ENCODE data around the gene DYRK3. TPM values are rescaled to one million over a fixed set of nuclear protein-coding genes. Genes with fewer than 3 reads are reported as not detected.
A peak's percentile ranks its signal among the peaks of the same experiment; 100 is the strongest.
"Not testable (repeated sequence)": the region's sequence is repeated elsewhere in the genome, so short reads cannot be mapped to it uniquely, and the experiment has no call there.

DYRK3 gene
- total RNA-seq, 1 donor from 2014 or later = 21.9 TPM

- peak; percentile 100 for ATAC-seq
- intact Hi-C loops (cut with DNase I) = loop anchor here (5.0 kb wide), 1 partner anchor 300 kb away; no protein-coding TSS in a partner anchor
- peak; percentile 97 for DNase-seq (ENCODE audit: missing footprints)
These were observed 23.0 kb upstream of the DYRK3 start, which contains the start of gene EIF2D for GRCh38 chr1:206612129-206612876. TSS of gene EIF2D (minus strand) at chr1:206612465. CDS start at chr1:206612342, 123 bp downstream.

- intact Hi-C loops (cut with DNase I); DNase-seq (ENCODE audit: missing footprints): not testable (repeated sequence)
These were observed 8.9 kb upstream of the DYRK3 start for GRCh38 chr1:206626396-206626795.

DNA sequence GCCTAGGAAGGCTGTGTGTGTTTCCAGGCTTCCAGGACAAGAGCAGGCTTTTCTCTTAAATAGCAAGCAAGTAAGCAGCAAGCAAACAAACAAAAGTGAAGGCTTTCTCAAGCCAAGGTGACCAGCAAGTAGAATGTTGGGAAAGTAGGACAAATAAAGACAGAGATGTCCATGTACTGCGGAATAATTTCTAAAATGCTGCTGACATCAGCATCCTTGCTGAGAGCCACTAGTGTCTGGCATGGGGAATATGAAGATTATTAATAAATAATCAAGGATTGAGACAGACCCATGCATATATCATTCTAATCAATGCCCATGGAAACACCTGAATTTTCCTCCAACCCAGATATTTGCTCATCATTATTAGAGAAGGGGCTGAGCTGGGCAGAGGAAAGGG lies 6.4 kb upstream of the DYRK3 start:
- ATAC-seq (no peak), DNase-seq (ENCODE audit: missing footprints) (no peak)
- intact Hi-C loops (cut with DNase I) = no loop called here

More at GRCh38 chr1:206626396-206626795, 8.9 kb upstream of the DYRK3 start:
- ATAC-seq = not testable (repeated sequence)

DNA sequence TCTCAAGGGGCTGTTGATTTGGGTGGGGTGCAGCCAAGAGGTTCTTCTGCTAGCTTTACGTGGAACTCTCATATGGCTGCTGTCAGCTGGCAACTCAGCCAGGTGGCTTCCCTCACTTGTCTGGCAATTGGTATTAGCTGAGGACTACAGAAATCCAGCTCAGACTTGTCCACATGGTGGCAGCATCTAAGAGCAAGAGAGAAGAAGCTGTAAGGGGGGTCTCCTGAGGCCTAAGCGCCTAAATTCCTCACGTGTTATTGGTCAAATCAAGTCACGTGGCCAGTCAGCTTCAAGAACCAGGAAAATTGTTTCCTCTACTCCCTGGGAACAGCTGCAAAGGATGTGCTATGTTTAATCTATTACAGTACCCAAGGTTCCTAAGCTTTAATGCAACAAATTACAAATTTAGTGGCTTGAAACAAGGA lies 4.2 kb upstream of the DYRK3 start:
- DNase-seq (ENCODE audit: missing footprints) (peak; percentile 75), ATAC-seq (peak; percentile 54)
- intact Hi-C loops (cut with DNase I) = loop anchor here (10.0 kb wide), 1 partner anchor 354 kb away; no protein-coding TSS in a partner anchor

DNA sequence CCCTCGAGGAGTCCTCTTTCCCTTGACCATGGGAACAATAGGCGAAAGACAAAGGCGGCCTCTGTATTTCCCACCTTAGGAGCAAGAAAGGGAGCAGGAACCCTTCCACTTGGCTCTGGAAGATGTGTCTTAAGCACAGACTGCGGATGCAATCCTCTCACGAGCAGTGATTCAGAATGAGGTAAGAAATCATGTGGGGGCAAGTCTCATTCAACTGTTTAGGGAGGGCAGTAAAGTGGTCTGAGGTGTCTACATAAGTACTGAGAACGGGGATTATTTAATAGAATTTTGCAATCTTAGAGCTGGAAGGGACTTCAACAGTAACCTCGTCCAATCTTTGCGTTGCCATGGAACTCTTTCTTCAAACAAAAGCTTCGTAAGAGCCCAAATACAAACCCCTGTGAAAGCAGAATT lies 1.6 kb upstream of the DYRK3 start:
- no peak for ATAC-seq
- no peak for DNase-seq (ENCODE audit: missing footprints)
- intact Hi-C loops (cut with DNase I) = loop anchor here (1.0 to 10.0 kb wide), 6 partner anchors 19 to 351 kb away; no protein-coding TSS in a partner anchor

DNA sequence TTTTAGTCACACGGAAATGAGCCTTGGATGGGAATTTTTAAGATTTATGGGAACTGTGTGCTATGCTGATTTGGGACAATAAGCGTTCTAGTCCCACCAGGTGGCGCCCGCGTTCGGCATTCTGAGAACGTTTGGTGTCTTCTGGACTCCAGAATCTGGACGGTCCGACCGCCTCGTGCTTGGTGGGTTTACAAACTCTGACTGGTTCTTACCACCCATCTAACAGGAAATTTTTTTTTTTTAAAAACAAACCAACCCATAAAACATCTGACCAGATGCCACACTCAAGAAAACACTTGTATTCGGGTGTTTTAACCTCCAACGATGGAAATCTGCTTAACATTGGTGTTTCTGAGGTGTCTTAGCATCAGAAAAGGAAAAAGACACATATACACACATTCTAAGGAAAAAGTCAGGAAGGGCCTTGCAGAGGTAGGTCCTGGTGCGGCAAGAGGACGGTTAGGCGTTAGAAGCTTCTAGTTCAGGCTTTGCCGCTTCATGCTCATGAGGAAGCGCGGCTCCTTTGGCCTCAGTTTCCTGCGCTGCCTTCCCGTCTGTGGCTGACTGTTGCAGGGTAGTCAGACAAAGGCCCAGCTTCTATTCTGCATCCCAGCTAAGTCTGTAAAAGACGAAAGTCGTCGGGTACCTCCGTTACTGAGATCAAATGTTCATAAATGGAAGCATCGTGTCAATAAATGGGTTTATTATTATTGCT lies 814 bp upstream of the DYRK3 start:
- DNase-seq (ENCODE audit: missing footprints) (peak; percentile 96), ATAC-seq (peak; percentile 75)
- intact Hi-C loops (cut with DNase I) = loop anchor here (1.0 to 10.0 kb wide), 6 partner anchors 18 to 350 kb away; no protein-coding TSS in a partner anchor

- ATAC-seq (no peak), DNase-seq (ENCODE audit: missing footprints) (no peak)
- intact Hi-C loops (cut with DNase I) = loop anchor here (2.0 to 10.0 kb wide), 5 partner anchors 17 to 349 kb away; no protein-coding TSS in a partner anchor
These were observed 626 bp downstream of the DYRK3 start for GRCh38 chr1:206635978-206636345.

DNA sequence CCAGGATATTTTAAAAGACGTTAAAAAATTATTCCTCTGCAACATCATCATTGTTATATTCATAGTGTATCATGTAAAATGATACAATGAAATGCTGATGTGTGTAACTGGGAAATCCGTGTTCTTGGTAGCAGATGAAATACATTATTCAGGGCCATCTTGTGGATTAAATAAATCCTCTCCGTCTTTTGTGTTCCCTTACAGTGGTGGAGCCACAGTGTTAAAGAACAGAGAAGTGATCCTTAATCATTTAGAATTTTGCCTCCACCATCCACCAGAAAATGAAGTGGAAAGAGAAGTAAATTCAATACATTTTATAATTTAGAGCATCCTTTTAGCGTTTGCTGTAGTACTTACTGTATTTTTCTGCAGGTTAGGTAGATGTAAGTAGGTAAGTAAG lies 1.3 kb downstream of the DYRK3 start:
- no peak for DNase-seq (ENCODE audit: missing footprints)
- intact Hi-C loops (cut with DNase I) = loop anchor here (10.0 kb wide), 1 partner anchor 348 kb away; no protein-coding TSS in a partner anchor
- no peak for ATAC-seq

DNA sequence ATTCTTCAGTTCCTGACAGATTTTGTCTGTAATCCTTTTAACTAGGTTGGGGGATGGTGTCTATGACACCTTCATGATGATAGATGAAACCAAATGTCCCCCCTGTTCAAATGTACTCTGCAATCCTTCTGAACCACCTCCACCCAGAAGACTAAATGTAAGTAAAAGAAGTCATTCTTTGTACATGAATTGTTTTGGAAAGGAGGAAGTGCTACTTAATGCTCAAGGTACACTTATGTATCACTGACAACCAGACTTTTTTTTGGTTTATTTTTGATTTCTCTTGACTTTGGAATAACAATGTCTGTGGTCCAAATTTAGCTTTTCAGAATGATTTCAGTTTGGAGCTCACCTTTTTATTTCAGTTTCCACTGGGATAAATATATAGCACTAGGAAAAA lies 2.3 kb downstream of the DYRK3 start:
- ATAC-seq = no peak
- intact Hi-C loops (cut with DNase I) = loop anchor here (10.0 kb wide), 1 partner anchor 347 kb away; no protein-coding TSS in a partner anchor
- DNase-seq (ENCODE audit: missing footprints) = no peak

GRCh38 chr1:206642074-206642473 lies 6.7 kb downstream of the DYRK3 start:
- DNase-seq (ENCODE audit: missing footprints); intact Hi-C loops (cut with DNase I); ATAC-seq: not testable (repeated sequence)

DNA sequence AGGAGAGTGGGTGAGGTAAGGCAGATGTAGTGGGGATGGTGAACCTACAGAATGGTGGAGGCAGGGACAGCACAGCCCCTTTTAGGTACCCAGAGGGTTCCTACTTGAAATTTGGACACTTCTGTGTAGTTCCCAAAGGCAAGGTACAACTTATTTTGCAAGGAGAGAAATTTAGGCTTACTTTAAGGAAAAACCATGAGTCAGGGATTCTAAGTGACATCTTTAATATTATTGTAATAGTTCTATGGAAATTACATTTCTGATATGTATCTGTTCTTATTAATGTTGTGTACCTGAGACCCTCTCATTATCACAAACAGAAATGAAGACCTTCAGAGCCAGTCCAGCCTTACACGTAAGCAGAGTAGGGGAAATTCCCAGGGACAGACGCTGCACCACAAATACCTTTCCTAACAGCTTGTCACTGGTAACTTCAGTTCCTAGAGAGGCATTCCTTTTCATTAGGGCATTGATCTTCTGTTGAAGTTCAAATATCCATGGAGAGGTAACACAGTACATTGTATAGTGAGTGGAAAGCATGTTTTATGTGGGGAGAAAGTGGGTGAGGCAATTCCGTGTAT lies 7.9 kb downstream of the DYRK3 start:
- DNase-seq (ENCODE audit: missing footprints) = no peak
- intact Hi-C loops (cut with DNase I) = no loop called here
- ATAC-seq = no peak

GRCh38 chr1:206646504-206646903 lies 11.2 kb downstream of the DYRK3 start:
- no peak for DNase-seq (ENCODE audit: missing footprints)
- intact Hi-C loops (cut with DNase I) = no loop called here
- no peak for ATAC-seq

- ATAC-seq = no peak
- DNase-seq (ENCODE audit: missing footprints) = no peak
- intact Hi-C loops (cut with DNase I) = no loop called here
These were observed 11.9 kb downstream of the DYRK3 start for GRCh38 chr1:206647224-206647623.

DNA sequence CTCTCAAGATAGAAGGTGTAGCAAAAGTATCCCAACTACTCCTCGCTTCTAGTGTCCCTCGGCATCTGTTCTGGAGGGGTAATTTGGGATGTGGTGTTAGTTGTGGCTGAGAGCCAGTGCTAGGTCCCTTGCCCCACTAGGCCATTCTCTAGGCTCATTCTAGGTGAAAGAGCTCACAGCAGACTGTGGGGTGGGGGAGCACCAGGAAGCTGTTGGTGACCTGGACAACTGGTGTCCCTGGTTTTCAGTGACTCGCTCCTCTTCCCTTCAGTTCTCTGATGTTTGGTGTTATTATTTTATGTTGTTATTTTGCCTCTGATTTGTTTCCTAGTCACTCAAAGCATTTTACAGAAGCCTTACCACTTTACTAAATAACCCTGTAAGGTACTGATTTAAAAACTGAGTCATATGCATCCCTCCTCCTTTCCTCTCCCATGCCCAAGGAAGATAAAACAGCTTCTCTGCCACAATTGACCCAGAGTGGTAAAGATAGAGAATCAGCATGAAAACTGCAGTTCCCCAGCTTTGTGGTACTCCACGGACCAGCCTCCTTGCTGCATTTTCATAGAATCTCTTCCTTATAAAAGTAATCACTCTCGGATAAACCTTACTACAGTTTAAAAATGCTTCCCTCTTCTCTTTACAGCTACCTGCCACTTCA lies 14.1 kb downstream of the DYRK3 start:
- DNase-seq (ENCODE audit: missing footprints) = no peak
- peak; percentile 26 for ATAC-seq
- intact Hi-C loops (cut with DNase I) = no loop called here

- no peak for DNase-seq (ENCODE audit: missing footprints)
- ATAC-seq = no peak
- intact Hi-C loops (cut with DNase I) = no loop called here
These were observed 15.7 kb downstream of the DYRK3 start for GRCh38 chr1:206651014-206651413.

- DNase-seq (ENCODE audit: missing footprints) (no peak), ATAC-seq (no peak)
- intact Hi-C loops (cut with DNase I) = loop anchor here (2.0 kb wide), 1 partner anchor 17 kb away; the partner anchor contains the start of gene DYRK3
These were observed 16.9 kb downstream of the DYRK3 start for GRCh38 chr1:206651958-206652890.

GRCh38 chr1:206653715-206654459 lies 18.6 kb downstream of the DYRK3 start:
- DNase-seq (ENCODE audit: missing footprints) = no peak
- intact Hi-C loops (cut with DNase I) = loop anchor here (2.0 kb wide), 1 partner anchor 19 kb away; the partner anchor contains the start of gene DYRK3
- ATAC-seq = no peak

All from Right ventricle myocardium inferior (tissue), 1 donor.